NCI-H1417 (cell line): ENCODE measurements around the gene MLXIP.
"Not testable (repeated sequence)": the region's sequence is repeated elsewhere in the genome, so short reads cannot be mapped to it uniquely, and the experiment has no call there.

Experiments
- DNase-seq, 3 experiments: peaks; one replicate each; lab custom pipeline; 2025; lab: John Stamatoyannopoulos, UW

The MLXIP gene, protein sequence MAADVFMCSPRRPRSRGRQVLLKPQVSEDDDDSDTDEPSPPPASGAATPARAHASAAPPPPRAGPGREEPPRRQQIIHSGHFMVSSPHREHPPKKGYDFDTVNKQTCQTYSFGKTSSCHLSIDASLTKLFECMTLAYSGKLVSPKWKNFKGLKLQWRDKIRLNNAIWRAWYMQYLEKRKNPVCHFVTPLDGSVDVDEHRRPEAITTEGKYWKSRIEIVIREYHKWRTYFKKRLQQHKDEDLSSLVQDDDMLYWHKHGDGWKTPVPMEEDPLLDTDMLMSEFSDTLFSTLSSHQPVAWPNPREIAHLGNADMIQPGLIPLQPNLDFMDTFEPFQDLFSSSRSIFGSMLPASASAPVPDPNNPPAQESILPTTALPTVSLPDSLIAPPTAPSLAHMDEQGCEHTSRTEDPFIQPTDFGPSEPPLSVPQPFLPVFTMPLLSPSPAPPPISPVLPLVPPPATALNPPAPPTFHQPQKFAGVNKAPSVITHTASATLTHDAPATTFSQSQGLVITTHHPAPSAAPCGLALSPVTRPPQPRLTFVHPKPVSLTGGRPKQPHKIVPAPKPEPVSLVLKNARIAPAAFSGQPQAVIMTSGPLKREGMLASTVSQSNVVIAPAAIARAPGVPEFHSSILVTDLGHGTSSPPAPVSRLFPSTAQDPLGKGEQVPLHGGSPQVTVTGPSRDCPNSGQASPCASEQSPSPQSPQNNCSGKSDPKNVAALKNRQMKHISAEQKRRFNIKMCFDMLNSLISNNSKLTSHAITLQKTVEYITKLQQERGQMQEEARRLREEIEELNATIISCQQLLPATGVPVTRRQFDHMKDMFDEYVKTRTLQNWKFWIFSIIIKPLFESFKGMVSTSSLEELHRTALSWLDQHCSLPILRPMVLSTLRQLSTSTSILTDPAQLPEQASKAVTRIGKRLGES

DNA sequence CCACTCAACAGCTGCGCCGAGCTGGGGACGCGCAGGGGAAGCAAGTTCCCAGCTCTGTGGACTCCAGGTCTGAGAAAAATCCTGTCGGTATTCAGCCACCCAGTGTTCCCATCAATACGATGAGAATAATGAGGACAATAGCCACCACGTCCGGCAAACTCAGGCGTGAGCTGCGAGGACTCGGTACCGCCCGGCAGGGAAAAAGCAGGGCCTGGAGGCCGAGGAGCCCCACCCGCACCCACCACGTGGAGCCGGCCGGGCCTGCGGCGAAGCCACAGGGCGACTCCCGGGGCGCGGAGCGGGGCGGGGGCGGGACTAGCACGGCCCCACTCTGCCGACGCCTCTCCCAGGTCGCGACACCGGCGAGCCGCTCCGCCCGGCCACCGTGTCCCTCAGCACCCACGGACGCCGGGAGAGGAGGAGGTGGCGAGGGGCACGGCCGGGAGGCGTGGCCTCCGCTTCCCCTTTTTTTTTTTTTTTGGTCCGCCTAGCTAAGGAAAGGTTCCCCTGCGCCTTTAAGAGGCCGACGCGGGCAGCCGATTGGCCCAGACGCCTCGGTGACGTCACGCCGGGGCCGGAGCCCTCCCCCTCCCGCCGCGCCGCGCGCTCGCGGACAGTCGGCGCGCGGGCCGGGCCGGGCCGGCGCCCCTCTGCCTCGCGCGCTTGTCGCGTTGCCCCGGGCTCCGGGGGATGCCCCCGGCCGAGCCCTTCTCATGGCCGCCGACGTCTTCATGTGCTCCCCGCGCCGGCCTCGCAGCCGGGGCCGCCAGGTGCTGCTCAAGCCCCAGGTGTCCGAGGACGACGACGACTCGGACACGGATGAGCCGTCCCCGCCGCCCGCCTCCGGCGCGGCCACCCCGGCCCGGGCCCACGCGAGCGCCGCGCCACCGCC is at the start of gene MLXIP:
Gene MLXIP (plus strand): TSS at position 616 of the 892 bp plus-strand sequence. CDS start 98 bp downstream, at position 714.
- peak; percentile 94 to 97 (median 97) for DNase-seq

DNA sequence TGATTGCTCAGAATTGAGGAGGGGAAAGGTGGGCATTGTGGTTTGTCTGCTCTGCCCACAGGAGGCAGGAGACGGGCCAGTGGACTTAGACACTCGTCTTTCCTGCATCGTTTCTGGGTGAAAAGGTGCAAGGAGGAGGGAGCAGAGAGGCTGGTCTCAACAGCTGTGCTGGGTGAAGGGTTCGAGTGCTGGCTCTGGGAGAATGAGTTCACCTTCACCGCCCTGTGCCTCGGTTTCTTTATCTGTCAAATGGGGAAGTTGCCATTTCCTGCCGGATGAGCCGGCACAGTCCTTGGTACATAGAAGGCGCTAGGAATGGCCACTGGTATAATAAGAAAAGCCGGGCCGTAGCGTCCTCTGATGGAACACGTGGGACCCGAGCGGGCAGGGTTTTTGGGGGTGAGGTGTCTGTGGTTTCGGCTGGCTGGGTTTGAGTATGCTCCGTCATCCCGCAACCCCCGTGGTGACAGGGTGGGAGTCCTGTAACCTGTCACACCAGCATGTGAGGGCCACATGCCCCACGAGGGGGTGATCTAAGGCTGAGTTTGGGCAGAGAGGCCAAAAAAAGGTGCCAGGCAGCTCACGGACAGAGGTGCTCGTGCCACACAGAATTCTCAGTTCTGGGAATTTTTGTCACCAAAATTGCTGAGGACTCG is 49.5 kb upstream of the MLXIP start:
- DNase-seq: no peak

DNA sequence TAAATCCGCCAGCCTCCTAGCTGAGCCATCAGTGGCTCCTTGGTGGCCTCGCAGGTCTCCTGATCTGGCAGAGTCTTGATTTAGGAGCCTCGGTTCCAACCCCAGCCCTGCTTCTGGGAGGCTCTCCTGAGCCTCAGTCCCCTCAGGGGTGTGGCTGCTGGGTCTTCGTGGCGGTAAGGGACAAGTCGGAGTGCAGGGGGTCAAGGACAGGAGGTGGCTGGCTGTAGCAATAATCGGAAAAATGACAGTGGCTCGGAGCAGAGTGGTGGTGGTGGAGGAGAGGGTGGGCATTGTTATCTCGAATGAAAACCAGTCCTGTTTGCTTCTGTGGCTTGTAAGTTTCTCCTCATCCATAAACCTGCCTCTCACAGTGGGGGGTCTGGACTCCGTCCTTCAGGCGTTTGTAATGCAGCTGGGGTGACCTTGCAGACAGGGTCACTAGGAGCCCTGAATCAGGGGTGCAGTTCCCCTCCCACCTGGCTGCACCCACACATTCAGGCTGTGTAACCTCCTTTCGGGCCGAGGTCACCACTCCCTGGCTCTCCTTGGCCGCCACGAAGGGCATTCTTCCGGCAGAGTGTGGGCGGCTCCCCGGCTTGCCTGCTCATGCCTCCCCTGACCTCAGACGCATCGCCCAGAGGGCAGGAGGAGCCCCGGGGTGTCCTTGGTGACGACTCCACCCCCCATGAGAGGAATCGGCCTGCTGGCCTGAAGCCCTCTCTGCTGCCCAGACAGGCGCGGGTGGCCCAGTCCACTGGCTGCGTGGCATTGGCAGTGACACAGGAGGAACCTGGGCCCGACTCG is 48.7 kb upstream of the MLXIP start:
- DNase-seq: no peak

DNA sequence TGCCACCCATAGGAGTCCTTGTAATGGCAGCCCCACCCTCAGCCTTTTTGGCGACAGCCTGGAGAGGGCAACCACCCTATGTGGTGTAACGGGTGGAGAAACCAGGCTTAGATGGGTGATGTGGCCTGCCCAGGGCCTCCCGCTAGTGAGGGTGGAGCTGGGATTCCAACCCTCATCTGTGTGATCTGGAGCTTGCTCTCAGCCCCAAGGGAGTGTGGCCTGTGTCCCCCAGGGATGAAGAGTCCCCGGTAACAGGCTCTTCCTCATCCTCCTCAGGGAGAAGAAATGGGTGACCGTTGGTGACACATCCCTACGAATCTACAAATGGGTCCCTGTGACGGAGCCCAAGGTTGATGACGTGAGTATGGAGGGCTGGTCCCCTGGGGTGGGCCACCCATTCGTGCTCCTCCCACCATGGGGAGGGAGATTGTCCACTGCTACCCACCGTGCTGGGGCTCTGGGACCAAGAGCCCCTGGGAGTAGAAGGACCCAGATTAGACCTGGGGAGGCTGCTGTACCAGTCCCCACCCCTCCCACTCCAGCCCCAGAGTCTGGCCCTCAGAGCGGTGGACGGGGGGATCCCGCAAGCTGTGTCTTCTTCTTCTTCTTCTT is 48.0 kb upstream of the MLXIP start:
- DNase-seq: no peak

DNA sequence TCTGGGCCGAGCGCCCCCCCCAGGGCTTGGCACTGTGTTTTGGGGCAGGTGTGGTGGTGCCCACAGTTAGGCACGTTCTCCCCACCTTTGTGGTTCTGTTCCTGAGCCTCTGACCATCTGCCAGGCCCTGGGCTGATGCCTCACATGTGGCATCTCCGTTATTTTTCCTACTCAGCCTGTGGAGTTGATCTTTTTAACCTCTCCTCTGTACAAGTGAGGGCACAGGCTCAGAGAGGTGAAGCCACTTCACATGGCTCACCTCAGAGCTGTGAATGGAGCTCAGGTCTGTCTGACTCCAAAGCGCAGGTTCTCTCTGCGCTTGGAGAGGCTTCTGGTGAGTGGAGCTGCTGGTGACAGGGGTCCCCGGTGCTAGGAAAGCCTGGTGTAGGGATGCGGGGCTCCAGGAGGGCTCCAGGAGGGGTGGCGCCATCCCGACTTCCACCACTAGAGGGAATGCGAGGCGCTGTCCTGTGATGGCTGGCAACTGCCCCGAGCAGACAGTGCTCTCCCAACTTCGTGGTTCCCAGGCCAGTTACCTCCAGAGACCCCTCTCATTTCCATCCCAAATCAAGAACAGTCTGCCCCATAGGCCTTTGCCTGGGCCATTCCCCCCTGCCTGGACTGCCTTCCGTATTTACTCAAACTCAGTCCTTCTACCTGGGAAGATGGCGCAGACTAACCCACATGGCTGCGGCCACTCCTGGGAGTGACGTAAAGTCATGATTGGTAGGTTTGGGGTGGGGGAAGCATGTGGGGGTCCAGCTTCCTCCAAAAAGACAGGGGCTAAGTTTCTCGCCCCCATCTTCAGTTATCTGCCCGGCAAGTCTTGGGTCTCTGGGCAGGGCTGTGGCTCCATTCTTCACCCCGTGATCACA is 47.0 kb upstream of the MLXIP start:
- peak in 2 of 3 experiments; percentile 10 to 21 for DNase-seq

DNA sequence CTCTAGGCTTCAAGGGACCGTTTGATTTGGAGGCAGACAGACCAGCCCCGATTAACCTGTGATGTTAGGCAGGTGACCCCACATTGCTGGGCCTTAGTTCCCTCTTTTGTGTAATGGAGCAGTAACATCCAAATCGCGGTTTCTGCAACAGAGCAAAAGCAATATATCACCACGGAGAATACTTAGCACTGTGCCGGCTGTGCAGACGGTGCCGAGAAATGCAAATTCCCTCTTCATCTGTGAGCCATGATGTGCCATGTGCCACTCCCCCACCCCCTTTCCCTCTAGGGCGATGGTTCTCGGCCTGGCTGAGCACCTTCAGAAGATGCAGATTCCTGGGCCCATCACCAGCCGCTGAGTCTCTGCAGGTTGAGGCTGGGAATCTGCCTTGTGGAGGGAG is 46.0 kb upstream of the MLXIP start:
- no peak for DNase-seq

DNA sequence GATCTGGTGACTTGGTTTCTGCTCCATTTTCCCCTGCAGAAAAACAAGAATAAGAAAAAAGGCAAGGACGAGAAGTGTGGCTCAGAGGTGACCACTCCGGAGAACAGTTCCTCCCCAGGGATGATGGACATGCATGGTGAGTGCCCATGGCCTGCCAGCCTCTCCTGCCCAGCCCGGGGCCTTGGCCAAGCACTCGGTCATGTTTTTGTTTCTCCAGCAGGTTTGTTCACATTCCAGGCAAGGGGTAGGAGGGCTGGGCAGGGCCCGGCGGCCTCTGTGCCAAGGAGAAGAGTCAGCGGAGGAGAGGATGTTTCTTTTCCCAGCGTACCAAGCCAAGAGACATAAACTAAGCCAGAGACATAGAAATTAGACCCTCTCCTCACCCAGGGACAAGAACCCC is 43.3 kb upstream of the MLXIP start:
- no peak for DNase-seq

DNA sequence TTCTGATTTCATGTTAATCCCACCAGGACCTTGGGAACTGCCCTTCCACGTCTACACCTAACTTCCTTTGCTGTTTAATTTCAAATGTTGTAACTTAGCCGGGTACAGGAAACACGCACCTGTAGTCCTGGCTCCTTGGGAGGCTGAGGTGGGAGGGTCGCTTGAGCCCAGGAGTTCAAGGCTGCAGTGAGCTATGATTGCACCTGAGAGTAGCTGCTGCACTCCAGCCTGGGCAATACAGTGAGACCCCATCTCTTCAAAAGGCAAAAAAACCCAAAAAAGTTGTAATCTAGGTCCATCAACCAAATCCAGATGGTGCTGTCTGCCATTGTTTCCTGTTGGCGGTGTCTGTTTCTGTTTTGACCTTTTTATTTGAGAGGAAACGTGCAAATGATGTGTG is 42.4 kb upstream of the MLXIP start:
- DNase-seq: no peak

DNA sequence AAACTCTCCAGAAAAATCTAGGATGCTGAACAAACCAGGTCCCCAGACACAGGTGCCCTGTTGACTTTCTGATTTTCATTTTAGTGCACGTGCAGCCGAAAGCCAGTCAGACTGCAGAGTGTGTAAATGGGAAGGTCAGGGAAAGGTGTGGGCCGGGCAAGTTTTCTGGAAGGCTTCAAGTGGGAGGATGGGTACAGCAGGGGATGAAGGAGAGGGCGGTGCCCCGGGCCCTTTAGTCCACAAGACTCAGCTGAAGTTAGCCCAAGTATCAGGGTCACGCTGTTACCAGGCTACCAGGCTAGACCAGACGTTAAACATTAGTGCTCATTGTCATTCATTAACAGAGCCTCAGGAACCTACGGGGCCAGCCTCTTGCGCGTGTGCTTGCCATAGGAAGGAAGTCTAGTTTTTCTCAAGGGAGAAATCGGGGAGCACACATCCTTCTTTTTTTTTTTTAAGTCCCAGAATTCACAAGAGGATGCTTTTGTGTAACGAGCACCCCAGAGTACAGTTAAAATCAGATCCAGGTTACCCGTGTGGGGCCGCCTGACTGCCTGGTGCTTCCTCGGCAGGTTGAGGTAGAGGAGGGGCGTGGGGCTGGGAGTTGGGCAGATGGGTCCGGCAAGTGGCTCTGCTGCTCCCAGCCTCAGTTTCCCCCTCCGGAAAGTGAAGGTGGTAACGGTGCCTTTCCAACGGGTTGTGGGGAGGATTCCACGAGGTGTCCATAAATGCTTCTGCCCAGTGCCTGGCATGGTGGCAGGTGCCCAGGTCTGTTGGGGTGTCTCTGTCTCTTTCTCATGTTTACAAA is 37.8 kb upstream of the MLXIP start:
- DNase-seq: no peak

DNA sequence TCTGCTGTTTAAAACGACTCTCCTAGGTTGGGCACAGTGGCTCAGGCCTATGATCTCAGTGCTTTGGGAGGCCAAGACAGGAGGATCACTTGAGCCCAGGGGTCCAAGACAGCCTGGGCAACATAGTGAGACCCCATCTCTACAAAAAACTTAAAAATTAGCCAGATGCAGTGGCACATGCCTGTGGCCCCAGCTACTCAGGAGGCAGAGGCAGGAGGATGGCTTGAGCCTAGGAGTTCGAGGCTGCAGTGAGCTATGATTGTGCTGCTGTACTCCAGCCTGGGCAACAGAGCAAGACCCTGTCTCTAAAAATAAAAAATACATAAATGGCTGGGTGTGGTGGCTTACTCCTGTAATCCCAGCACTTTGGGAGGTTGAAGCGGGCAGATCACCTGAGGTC is 37.1 kb upstream of the MLXIP start:
- DNase-seq: not testable (repeated sequence)

DNA sequence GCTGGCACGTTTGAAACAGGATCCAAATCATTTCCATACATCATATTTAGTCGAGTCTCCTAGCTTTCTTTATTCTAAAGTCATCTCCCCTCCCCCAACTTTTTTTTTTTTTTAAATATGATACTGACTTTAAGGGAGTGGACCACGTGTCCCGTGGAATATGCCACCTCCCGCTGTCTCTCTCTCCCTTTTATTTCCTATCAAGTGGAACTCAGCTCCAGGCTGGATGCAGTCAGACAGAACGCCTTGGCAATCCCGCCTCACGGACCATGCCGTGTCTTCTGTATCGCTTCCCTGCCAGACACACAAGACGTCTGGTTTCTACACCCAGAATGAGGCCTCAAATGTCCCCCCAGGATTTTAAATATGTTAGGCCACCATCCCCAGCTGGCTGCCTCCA is 35.6 kb upstream of the MLXIP start:
- no peak for DNase-seq

DNA sequence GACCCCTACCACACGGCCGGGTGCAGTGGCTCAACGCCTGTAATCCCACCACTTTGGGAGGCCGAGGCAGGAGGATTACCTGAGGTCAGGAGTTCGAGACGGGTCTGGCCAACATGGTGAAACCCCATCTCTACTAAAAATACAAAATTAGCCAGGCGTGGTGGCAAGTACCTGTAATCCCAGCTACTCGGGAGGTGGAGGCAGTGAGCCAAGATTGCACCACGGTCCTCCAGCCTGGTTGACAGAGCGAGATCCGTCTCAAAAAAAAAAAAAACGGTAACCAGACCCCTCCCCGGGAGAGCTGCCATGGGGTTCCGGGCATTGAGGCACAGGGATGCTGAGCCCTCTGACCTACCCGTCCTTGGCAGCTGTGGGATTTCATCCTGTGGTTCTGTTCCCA is 35.1 kb upstream of the MLXIP start:
- DNase-seq: no peak

DNA sequence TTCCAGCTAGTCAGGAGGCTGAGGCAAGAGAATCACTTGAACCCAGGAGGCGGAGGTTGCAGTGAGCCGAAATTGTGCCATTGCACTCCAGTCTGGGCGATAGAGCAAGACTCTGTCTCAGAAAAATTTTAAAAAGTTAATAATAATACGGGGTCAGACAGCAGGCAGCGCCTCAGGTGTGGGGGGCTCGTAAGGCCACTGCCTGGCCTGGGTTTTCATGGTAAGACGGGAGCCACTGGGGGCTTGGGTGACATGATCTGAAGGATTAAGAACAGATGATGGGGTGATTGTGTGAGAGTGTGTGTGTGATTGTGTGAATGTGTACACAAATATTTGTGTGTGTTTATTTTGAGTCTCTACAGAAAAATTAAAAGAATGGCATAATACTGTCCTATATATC is 33.3 kb upstream of the MLXIP start:
- DNase-seq: peak in 2 of 3 experiments; percentile 13 to 14

DNA sequence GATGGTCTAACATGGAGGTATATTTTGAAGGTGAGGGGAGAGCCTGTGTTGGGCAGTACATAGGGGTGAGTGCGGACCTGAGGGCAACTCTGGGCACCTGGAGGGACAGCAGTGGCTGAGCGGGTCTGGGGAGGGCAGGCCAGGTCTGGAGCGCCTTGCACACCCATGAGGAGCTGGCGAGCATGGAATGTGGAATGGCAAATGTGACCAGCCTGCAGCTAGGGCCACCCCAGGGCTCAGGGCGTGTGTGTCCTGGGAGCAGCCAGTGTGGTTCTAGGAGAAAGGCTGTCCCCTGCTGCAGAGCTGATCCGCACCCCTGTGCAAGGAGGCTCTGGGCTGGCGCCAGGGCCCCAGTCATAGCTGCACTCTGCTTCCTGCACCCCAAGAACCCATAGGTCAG is 32.4 kb upstream of the MLXIP start:
- DNase-seq: no peak

DNA sequence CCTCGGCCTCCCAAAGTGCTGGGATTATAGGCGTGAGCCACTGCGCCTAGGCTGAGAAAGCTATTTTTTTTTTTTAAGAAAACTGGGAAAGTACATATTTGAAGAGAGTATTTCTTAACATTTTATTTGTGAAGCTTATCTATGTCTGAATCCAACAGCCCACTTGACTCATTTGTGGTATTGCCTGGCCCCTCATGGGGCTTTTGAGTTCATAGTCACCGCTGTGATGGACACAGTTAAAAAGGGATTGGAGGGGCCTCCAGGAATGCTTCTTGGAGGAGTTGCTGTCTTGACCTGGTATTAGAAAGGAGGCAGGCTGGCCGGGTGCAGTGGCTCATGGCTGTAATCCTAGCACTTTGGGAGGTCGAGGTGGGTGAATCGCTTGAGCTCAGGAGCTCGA is 30.4 kb upstream of the MLXIP start:
- no peak for DNase-seq

DNA sequence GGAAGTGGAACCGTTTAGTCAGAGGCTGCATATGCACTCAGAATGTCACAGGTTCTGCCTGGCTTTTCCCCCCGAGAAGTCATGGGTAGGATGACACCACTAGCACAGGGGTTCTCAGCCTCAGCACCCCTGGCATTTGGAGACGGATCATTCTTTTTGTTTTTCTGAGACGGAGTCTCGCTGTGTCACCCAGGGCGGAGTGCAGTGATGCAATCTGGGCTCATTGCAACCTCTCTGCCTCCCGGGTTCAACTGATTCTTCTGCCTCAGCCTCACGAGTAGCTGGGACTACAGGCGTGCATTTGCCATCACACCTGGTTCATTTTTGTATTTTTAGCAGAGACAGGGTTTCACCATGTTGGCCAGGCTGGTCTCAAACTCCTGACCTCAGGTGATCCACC is 28.7 kb upstream of the MLXIP start:
- DNase-seq: no peak

DNA sequence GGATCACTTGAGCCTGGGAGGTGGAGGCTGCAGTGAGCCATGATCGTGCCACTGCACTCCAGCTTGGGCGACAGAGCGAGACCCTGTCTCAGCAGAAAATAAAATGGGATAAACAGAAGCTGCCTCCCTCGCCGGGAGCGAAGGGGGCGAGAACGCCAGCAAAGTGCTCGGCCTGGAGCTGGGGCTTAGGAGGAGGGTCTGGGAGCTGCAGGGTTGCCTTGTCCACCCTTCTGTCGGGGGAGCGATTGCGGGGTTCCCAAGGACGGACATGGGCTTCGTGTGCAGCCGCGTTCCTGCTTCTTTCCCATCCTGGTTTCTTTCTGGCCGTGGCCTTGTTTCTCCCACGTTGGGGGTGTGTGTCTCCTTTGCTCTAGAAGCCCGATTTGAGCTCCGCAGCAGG is 27.9 kb upstream of the MLXIP start:
- DNase-seq: no peak

DNA sequence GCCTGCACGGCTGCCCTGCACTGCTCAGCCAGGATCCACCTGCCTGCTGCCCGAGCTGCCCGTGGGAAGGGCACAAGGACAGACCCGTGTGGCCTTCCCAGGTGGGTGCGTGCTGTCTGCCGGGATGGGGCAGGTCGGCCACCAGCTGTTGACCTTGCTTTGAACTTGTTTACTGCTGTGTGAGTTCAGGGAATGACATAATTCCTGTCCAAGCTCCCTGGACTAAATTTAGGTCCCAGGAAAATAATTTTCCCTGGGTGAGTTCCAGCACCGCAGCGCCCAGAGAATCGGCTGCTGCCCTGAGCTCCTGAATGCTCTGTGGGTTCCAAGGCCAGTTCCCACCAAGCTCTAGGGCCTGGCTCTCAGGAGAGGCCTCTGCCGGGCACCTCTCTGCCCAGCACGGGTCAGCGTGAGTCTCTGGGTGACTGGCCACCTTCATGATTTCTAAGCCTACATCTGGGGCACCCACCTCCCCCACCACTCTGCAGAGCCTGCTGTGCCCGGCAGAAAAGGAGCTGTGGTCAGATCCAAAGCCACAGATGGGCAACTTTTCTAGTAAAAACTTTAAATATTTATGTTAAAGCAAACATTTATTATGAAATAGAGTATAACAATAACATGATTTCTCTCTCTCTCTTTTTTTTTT is 27.2 kb upstream of the MLXIP start:
- DNase-seq: no peak
